ENCODE results near the gene RAB9A. TPM values are rescaled to one million over a fixed set of nuclear protein-coding genes. Genes with fewer than 3 reads are reported as not detected.

Gene RAB9A
- total and polyA plus RNA-seq, 2 of the 8 experiments (the other 6 are each of a cell fraction or from before 2014, with no cell fraction given), result 21.8 to 34.0 TPM

DNA sequence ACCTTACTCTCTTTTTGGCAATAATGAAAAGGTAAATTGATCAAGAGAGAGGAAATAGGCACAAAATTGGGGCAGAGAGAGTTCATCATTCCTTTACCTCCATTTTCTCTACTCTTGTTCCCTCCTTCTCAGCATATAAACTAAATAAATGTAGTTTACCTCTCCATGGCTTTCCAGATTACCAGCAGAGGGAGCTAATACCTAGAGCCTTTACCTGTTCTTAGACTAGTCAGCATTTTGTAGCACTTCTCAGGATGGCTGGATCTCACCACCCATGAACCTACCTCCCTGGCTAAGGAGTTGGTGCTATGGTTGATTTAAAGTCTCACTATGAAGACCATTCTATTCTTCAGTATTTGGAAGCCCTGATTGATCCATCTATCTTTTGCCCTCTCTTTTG, 61.3 kb downstream of the RAB9A start:
- H4K91ac ChIP-seq (replicated peaks; ENCODE audit: insufficient read length, low read length), result no peak overlapping the region
- H2AFZ ChIP-seq (ENCODE audit: low read length), result no peak overlapping the region
- no peaks in the 10 kb centered on the region for H3K79me2 ChIP-seq (ENCODE audit: control insufficient read depth in 1 of 2, insufficient read depth in 2 of 2, low read length in 2 of 2)
- no peaks in the 10 kb centered on the region; a peak in 1 of 7 replicates for H3K4me1 ChIP-seq (replicated peaks in 1 of 4; ENCODE audit: control insufficient read depth in 3 of 4, insufficient read depth in 4 of 4, low read length in 3 of 4)
- no peak overlapping the region for H3K23ac ChIP-seq (ENCODE audit: insufficient read length)
- H3K4ac ChIP-seq (replicated peaks; ENCODE audit: insufficient read length, low read depth, low read length), result no peak overlapping the region
- peaks cover 0 to 2% of the 10 kb centered on the region in 2 experiments for H4K20me1 ChIP-seq (replicated peaks in 1 of 2; ENCODE audit: control insufficient read depth in 1 of 2, insufficient read depth in 2 of 2, low read length in 2 of 2)
- H2BK5ac ChIP-seq (ENCODE audit: low read depth, low read length), result no peak overlapping the region
- H2BK15ac ChIP-seq (ENCODE audit: low read length), result no peak overlapping the region
- H3K9ac ChIP-seq (replicated peaks in 1 of 4; ENCODE audit: extremely low read depth in 1 of 4, low read depth in 3 of 4, low read length in 3 of 4), result no peak overlapping the region
- DNase-seq (ENCODE audit: low read depth in 1 of 2, low spot score in 2 of 2), result no peak
- H2BK20ac ChIP-seq (ENCODE audit: low read length), result no peak overlapping the region
- H3K23me2 ChIP-seq (ENCODE audit: low read depth, low read length), result no peaks in the 10 kb centered on the region
- H3K79me1 ChIP-seq (ENCODE audit: low read depth, low read length), result no peaks in the 10 kb centered on the region
- no peak overlapping the region for H2BK120ac ChIP-seq (replicated peaks; ENCODE audit: low read depth, low read length)
- H4K5ac ChIP-seq (ENCODE audit: insufficient read length, low read depth, low read length), result no peak overlapping the region
- H3K18ac ChIP-seq (ENCODE audit: extremely low read depth, low read length), result no peak overlapping the region
- no peak overlapping the region for H3K56ac ChIP-seq (replicated peaks; ENCODE audit: insufficient read length, low read depth, low read length)
- peaks cover 0 to 52% (median 8%) of the 10 kb centered on the region in 4 experiments for H3K36me3 ChIP-seq (ENCODE audit: control insufficient read depth in 2 of 4, insufficient read depth in 4 of 4, low read length in 3 of 4)
- no peaks in the 10 kb centered on the region for H3K9me3 ChIP-seq (ENCODE audit: insufficient read depth in 2 of 2, low read depth in 1 of 2, low read length in 1 of 2)
- POLR2A ChIA-PET (ENCODE audit: partially characterized antibody), result interaction anchor here (1.5 kb wide), 1 partner anchor 17 kb away, joined by 3 read pairs; no protein-coding TSS in a partner anchor
- H2AK5ac ChIP-seq (ENCODE audit: low read depth, low read length), result no peak overlapping the region
- H3K27me3 ChIP-seq (replicated peaks in 1 of 4; ENCODE audit: control insufficient read depth in 3 of 4, extremely low read depth in 1 of 4, insufficient read depth in 3 of 4, low read length in 3 of 4), result no peaks in the 10 kb centered on the region
- no peak overlapping the region for H2BK12ac ChIP-seq (ENCODE audit: low read depth, low read length)
- no peak overlapping the region for H4K8ac ChIP-seq (ENCODE audit: extremely low read depth, insufficient read depth, low read length)
- no peak overlapping the region for H3K14ac ChIP-seq (ENCODE audit: insufficient read length)
- no peak overlapping the region for H3K4me2 ChIP-seq (ENCODE audit: insufficient read depth in 1 of 2, low read depth in 2 of 2, low read length in 2 of 2)
- TF ChIP-seq CTCF (IDR thresholded peaks at IDR 0.05; ENCODE audit: control extremely low read depth in 1 of 3, insufficient read depth in 1 of 3, low read depth in 1 of 3, low read length in 3 of 3) (peak in 2 of 3 experiments; percentile 42 to 58; a peak in 2 of 4 replicates), CHD2 (IDR thresholded peaks at IDR 0.05; ENCODE audit: low read length) (no peak), GTF2F1 (IDR thresholded peaks at IDR 0.05; ENCODE audit: borderline replicate concordance, low read depth, low read length) (no peak), BACH1 (IDR thresholded peaks at IDR 0.05; ENCODE audit: low read length) (0 out of 2 replicates have a peak, but pooled peaks have one; percentile 24), RAD21 (IDR thresholded peaks at IDR 0.05 in 1 of 2, conservative IDR thresholded peaks at IDR 0.05 in 1 of 2; ENCODE audit: low read depth in 2 of 2, low read length in 2 of 2) (peak; percentile 50 to 59), RXRA (IDR thresholded peaks at IDR 0.05; ENCODE audit: insufficient read depth, low read depth, low read length) (no peak), E2F6 (IDR thresholded peaks at IDR 0.05) (no peak), MAFK (IDR thresholded peaks at IDR 0.05; ENCODE audit: low read depth, low read length) (peak; percentile 86)
- peak; percentile 36 for FAIRE-seq
- no peak overlapping the region for H3K27ac ChIP-seq (ENCODE audit: low read depth, low read length)
- no peak overlapping the region for H3K4me3 ChIP-seq (ENCODE audit: extremely low read depth in 1 of 4, insufficient read depth in 2 of 4, low read depth in 3 of 4, low read length in 4 of 4)
- CTCF ChIA-PET (ENCODE audit: partially characterized antibody), result interaction anchor here (0.7 to 5.1 kb wide), 3 partner anchors 10 to 28 kb away, joined by 3 to 17 read pairs (median 6); no protein-coding TSS in a partner anchor

All from H1 (cell line).